ENCODE measurements around the gene THRA. TPM values are rescaled to one million over a fixed set of nuclear protein-coding genes. Genes with fewer than 3 reads are reported as not detected.

The THRA gene
- polyA plus RNA-seq, 1 donor (not counting 4 experiments of a cell fraction or from before 2014, with no cell fraction given) = 4.5 TPM

GRCh38 chr17:40107522-40108174, 44.9 kb downstream of the THRA start:
- Histone ChIP-seq H4K20me1 (ENCODE audit: control insufficient read depth, extremely low read depth, insufficient read depth, low read length) (no peaks in the 10 kb centered on the region), H3K27ac (ENCODE audit: control insufficient read depth, insufficient read depth, low read length) (peak overlapping the region; percentile 75), H2AFZ (ENCODE audit: control insufficient read depth, low read length) (peak overlapping the region; percentile 55), H3K4me3 (ENCODE audit: control insufficient read depth in 2 of 3, extremely low read depth in 1 of 3, insufficient read depth in 2 of 3, low read depth in 1 of 3, low read length in 3 of 3) (peak overlapping the region in 1 of 3 experiments; percentile 43), H3K9ac (ENCODE audit: control insufficient read depth, extremely low read depth, insufficient read depth, low read length) (peak overlapping the region; percentile 79), H3K36me3 (ENCODE audit: control insufficient read depth in 2 of 2, extremely low read depth in 1 of 2, insufficient read depth in 2 of 2, low read length in 2 of 2) (no peaks in the 10 kb centered on the region), H3K27me3 (ENCODE audit: control insufficient read depth, extremely low read depth, insufficient read depth, low read length) (no peaks in the 10 kb centered on the region), H3K4me1 (ENCODE audit: control insufficient read depth, extremely low read depth, insufficient read depth, low read length) (peaks cover 71% of the 10 kb centered on the region), H3K9me3 (ENCODE audit: control insufficient read depth, low read depth, low read length) (no peaks in the 10 kb centered on the region), H3K9me1 (ENCODE audit: control insufficient read depth, extremely low read depth, insufficient read depth, low read length) (no peaks in the 10 kb centered on the region), H3K4me2 (ENCODE audit: control insufficient read depth, extremely low read depth, insufficient read depth, low read depth, low read length) (peak overlapping the region; percentile 66), H3K79me2 (ENCODE audit: control insufficient read depth, insufficient read depth, low read length) (no peaks in the 10 kb centered on the region)
- DNase-seq (ENCODE audit: low read depth, low spot score) = no peak
- FAIRE-seq = no peak
- TF ChIP-seq CTCF (optimal IDR thresholded peaks at IDR 0.05 in 1 of 3, IDR thresholded peaks at IDR 0.05 in 1 of 3, conservative IDR thresholded peaks at IDR 0.05 in 1 of 3; ENCODE audit: extremely low read depth in 1 of 3, insufficient read depth in 2 of 3, low read length in 3 of 3) (no peak), EZH2 (IDR thresholded peaks at IDR 0.05; ENCODE audit: low read length) (no peak)
- dilution Hi-C loops (cut with MboI; ENCODE audit: extremely low pct_ligation_motif_present, low sequenced_read_pairs) = no loop called here

GRCh38 chr17:40108970-40109824, 46.4 kb downstream of the THRA start:
- Histone ChIP-seq H2AFZ (ENCODE audit: control insufficient read depth, low read length) (no peak overlapping the region), H3K4me1 (ENCODE audit: control insufficient read depth, extremely low read depth, insufficient read depth, low read length) (peaks cover 80% of the 10 kb centered on the region), H4K20me1 (ENCODE audit: control insufficient read depth, extremely low read depth, insufficient read depth, low read length) (no peaks in the 10 kb centered on the region), H3K9me1 (ENCODE audit: control insufficient read depth, extremely low read depth, insufficient read depth, low read length) (no peaks in the 10 kb centered on the region), H3K79me2 (ENCODE audit: control insufficient read depth, insufficient read depth, low read length) (no peaks in the 10 kb centered on the region), H3K36me3 (ENCODE audit: control insufficient read depth in 2 of 2, extremely low read depth in 1 of 2, insufficient read depth in 2 of 2, low read length in 2 of 2) (no peaks in the 10 kb centered on the region), H3K4me3 (ENCODE audit: control insufficient read depth in 2 of 3, extremely low read depth in 1 of 3, insufficient read depth in 2 of 3, low read depth in 1 of 3, low read length in 3 of 3) (no peak overlapping the region), H3K9me3 (ENCODE audit: control insufficient read depth, low read depth, low read length) (no peaks in the 10 kb centered on the region), H3K9ac (ENCODE audit: control insufficient read depth, extremely low read depth, insufficient read depth, low read length) (no peak overlapping the region), H3K27ac (ENCODE audit: control insufficient read depth, insufficient read depth, low read length) (peak overlapping the region; percentile 75), H3K4me2 (ENCODE audit: control insufficient read depth, extremely low read depth, insufficient read depth, low read depth, low read length) (no peak overlapping the region), H3K27me3 (ENCODE audit: control insufficient read depth, extremely low read depth, insufficient read depth, low read length) (no peaks in the 10 kb centered on the region)
- no peak for DNase-seq (ENCODE audit: low read depth, low spot score)
- FAIRE-seq = no peak
- dilution Hi-C loops (cut with MboI; ENCODE audit: extremely low pct_ligation_motif_present, low sequenced_read_pairs) = no loop called here
- TF ChIP-seq EZH2 (IDR thresholded peaks at IDR 0.05; ENCODE audit: low read length) (no peak), CTCF (optimal IDR thresholded peaks at IDR 0.05 in 1 of 3, IDR thresholded peaks at IDR 0.05 in 1 of 3, conservative IDR thresholded peaks at IDR 0.05 in 1 of 3; ENCODE audit: extremely low read depth in 1 of 3, insufficient read depth in 2 of 3, low read length in 3 of 3) (peak; percentile 27 to 47 (median 30))
